HG03103 (cell line): ENCODE results near the gene PIGQ.

Experiments used
- ATAC-seq: cut with Tn5 transposase; IDR thresholded peaks from one replicate; pipeline ENCODE4 v1.9.1; 2021; ENCODE audit warnings: low read depth; ENCODE audit not compliant: unreplicated experiment

Gene PIGQ

DNA sequence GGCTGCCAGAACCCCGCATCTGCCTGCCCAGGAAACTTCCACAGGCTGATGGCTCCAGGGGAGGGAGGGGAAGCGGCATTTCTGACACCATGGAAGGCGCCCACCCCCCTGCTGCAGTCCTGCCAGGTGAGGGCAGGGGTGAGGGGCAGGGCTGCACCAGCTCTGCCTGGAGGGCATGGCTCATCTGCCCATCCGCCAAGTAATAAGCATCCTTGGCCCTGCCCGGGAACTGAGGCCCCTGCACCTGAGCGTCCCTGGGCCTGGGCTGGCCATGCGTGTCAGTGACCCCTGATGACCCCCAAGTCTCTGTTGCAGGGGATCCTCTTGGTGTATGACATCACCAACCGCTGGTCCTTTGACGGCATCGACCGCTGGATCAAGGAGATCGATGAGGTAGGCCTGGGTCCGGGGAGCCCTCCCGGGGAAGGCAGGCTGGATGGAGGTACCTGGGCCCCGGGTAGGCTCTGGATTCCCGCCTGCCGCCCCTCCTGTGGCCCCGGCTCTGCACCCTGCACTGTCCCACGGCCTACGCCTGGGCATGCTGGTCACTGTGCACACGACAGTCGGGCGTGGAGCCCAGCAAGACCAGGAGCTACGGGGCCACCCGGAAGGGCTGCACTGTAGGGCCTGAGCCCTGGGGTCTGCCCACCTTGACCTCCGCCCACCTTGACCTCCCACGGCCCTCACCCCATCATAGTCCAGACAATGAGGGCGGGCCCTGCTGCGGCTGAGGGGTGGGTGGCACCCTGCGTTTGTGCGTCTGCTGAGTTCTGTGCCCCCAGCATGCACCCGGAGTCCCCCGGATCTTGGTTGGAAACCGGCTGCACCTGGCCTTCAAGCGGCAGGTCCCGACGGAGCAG lies 55.6 kb downstream of the PIGQ start:
- no peak for ATAC-seq

DNA sequence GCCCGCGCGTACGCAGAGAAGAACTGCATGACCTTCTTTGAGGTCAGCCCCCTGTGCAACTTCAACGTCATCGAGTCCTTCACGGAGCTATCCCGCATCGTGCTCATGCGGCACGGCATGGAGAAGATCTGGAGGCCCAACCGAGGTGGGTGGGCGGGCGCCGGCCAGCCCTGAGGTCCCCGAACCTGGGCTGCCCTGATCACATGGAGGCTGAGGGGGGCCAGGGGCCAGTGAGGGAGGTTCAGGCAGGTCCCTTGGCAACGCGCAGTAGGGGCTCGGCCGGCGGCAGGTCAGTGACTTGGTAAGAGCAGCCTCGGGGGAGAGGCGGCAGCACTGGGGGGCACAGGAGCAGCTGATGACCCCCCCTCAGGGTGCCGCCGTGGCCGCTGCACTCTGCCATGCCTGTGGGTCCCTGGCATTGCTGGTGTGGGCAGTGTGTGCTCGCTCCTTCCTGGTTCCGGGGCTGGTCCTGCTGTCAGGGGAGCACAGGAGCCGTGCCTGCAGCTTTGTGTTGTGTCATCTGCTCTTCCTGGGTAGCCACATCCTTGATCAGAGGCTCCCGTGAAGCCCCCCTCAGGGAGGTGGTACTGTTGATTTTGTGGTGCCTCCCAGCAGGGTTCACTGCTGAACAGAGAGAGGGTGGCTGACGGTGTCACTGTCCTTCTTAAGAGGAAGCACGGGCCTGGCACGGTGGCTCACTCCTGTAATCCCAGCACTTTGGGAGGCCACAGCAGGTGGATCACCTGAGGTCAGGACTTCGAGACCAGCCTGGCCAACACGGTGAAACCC lies 56.4 kb downstream of the PIGQ start:
- no peak for ATAC-seq

DNA sequence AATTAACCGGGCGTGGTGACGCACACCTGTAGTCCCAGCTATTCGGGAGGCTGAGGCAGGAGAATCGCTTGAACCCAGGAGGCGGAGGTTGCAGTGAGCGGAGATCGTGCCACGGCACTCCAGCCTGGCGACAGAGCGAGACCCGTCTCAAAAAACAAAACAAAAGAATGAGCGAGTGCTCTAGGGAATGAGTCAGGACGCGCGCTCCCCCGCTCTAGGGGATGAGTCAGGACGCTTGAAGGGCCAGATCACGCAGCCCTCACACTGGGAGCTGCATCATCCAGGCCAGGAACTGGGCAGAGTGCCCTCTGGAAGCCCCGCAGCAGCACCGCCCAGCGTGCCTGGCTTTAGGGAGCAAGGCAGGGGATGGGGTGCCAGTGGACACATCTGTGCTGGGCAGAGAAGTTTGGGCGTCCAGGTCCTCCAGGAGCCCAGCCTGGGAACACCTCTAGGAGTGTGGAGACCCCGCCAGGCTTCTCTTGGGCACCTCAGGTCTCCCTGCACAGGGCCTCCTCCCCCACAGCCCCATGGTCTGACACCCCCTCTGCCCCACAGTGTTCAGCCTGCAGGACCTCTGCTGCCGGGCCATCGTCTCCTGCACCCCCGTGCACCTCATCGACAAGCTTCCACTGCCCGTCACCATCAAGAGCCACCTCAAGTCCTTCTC lies 57.2 kb downstream of the PIGQ start:
- ATAC-seq, result no peak

DNA sequence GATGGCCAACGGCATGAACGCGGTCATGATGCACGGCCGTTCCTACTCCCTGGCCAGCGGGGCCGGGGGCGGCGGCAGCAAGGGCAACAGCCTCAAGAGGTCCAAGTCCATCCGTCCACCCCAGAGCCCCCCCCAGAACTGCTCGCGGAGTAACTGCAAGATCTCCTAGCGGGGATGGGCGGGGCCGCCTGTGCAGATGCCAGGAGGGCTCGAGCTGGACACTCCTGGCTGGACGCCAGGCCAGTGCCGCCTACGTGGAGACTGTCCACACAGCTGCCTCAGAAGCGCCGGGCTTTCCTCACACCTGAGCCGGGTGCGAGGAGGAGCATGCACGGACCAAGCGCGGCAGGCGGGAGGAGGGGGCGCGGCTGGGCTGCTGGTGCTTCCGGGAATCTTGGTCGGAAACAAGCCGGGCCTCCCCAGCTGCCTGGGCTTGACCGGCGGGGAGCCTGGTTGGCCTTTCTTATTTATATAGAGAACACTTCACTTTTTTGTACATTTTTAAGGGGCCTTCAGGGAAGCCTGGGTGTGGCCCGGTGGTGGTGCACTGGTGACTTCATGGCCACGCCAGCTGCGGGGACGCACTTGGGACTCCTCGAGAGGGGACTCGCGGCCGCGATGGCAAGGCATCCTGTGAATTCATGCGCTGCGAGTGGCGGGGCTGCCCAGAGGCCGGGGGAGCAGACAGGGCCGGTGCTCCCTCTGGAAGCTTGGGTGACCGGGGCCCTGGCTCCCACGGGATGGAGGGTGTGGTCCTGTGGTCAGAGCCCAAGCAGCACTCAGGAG lies 57.9 kb downstream of the PIGQ start:
- ATAC-seq, result no peak

DNA sequence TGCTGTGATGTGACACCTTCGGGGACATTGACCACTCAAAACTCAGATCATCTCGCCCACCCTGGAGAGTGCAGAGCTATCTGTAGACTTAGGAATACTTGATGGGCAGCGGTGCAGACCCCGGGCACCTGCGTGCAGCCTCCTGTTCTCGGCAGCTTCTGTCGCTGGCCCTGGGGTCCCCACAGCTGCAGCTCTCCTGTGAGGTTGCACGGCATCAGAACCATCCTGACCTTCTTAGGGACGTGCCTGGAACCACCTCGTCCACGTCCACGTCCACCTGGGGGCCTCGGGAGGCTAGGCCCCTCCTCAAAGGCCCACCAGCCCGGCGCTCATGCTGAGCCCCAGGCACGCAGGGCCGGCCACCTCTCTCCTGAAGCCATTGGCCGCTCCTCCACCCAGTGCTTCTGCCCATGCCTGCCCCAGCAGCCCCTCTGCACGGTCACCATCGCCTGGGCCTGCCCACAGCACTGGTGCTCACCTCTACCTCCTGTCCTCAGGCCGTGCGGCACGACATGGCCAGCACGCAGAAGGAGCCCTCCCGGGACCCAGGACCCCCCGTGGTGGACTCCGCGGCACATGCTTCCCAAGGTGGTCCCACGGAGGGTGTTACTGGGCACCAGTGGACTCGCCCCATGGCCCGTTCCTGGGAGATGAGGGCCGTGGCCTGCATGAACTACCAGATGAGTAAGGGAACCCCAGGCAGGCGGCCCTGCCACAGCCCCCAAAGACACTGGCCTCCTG lies 58.7 kb downstream of the PIGQ start:
- ATAC-seq, result no peak

DNA sequence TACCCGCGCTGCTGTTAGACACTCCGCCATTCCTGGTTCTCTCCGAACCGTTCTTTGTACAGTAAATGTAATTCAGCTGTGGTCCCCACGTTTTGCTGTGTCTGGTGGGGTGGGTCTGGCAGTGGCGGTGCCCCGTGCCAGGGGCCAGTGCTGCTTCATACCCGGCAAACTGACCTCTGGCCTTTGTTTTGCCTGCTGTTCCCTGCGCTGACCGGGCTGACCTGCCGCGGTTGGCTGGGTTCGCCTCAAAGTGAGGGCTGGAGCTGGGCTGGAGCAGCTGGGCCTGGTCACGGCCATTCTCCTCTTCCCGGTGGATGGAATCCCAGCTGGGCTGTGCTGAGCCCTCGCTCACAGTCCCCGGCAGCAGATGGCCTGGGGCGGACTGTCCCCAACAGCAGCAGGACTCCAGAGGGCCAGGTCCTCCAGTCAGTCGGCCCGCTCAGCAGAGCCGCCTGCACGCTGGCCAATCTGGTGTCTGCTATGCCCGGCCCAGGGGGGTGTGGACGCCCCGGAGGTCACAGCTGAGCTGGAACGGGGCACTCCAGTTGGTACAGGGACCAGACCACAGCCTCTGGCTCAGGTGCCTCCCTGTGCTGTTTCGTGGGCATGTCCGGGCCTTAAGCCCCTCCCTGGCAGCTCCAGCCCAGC lies 59.5 kb downstream of the PIGQ start:
- no peak for ATAC-seq

DNA sequence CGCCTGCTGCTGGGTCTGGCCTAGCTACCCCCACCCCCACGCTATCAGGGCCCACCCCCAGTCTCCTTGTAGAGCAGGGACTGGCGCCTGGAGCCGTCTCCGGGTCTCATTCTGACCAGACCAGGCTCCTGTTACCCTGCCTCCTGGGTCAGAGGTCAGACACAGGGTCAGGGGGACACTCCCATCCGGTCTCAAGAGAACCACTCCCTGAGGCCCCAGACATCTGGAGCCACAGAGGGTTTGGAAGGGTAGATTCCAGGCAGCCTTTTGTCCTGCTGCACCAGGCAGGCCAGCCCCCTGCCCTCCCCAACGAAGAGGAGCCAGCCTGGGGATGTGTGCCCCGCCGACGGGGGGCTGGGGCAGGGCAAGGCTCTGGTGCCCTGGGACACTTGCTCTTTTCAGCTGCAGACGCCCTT lies 60.1 kb downstream of the PIGQ start:
- no peak for ATAC-seq

DNA sequence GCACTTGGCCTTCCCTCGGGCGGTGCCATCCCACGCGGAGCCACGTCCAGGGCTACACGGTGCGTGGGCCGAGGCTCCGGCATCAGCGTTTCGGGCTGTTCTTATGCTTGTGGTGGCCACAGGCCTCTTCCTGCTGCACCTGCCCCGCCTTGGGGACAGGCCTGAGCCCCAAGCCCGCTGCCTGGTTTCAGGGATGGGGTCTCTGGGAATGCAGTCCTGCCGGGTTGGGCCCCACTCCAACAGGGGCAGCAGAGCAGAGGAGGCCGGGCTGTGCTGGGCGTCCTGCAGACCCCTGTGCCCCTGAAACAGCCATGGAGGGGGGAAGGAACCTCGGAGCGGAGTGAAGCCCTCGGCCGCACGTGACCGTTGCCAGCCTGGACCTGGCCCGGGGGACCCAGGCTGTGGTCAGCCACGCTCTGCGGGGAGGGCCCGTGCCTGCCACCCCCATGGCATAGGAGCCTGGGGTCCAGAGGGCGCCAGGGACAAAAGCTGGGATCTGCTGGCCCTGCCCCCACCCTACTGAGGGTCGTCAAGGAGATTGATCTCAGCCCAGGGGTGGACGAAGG lies 60.6 kb downstream of the PIGQ start:
- no peak for ATAC-seq

DNA sequence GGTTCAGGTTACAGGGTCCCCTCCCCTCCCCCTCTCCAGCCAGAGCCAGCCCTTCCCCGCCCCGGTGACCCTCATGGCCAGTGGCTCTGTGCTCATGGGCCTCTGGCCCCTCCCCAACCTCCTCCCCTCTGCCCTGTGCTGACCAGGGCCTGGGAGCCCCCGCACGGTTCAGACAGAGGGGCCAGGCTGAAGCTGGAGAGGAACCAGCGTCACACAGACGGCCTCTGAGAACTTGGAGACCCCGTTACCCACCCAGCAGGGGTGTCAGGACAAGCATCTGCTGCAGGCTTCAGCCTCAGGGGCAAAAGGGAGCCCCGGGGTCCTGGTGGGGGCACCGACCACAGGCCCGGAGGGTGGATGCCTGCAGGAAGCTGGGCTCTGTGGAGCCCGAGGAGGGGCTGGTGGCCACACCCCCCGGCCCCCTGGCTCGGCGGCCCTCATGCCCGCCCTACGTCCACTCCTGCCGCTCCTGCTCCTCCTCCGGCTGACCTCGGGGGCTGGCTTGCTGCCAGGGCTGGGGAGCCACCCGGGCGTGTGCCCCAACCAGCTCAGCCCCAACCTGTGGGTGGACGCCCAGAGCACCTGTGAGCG lies 61.1 kb downstream of the PIGQ start, which contains the start of gene WFIKKN1:
TSS of gene WFIKKN1 (plus strand) at position 171 of the 591 bp plus-strand sequence. CDS start at position 440, 269 bp downstream.
- ATAC-seq, result no peak

DNA sequence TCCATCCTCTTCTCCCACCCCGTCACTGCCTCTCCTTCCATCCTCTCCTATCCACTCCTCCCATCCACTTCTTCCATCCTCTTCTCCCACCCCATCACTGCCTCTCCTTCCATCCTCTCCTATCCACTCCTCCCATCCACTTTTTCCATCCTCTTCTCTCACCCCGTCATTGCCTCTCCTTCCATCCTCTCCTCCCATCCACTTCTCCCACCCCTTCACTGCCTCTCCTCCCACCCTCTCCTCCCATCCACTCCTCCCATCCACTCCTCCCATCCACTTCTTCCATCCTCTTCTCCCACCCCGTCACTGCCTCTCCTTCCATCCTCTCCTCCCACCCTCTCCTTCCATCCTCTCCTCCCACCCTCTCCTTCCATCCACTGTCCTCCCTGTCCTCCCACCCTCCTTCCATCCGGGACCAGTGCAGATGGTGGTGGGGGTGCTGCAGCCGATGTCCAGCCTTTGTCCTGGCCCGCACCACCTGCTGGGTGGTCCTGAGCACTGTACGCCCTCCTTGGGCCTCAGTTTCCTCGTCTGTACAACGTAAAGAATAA lies 62.1 kb downstream of the PIGQ start:
- no peak for ATAC-seq

DNA sequence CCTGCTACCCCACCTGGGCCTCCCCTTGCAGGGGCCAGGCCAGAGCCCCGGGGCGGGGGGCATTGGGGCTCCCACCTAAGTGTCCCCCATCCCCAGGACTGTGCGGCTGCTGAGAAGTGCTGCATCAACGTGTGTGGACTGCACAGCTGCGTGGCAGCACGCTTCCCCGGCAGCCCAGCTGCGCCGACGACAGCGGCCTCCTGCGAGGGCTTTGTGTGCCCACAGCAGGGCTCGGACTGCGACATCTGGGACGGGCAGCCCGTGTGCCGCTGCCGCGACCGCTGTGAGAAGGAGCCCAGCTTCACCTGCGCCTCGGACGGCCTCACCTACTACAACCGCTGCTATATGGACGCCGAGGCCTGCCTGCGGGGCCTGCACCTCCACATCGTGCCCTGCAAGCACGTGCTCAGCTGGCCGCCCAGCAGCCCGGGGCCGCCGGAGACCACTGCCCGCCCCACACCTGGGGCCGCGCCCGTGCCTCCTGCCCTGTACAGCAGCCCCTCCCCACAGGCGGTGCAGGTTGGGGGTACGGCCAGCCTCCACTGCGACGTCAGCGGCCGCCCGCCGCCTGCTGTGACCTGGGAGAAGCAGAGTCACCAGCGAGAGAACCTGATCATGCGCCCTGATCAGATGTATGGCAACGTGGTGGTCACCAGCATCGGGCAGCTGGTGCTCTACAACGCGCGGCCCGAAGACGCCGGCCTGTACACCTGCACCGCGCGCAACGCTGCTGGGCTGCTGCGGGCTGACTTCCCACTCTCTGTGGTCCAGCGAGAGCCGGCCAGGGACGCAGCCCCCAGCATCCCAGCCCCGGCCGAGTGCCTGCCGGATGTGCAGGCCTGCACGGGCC lies 62.9 kb downstream of the PIGQ start:
- no peak for ATAC-seq

DNA sequence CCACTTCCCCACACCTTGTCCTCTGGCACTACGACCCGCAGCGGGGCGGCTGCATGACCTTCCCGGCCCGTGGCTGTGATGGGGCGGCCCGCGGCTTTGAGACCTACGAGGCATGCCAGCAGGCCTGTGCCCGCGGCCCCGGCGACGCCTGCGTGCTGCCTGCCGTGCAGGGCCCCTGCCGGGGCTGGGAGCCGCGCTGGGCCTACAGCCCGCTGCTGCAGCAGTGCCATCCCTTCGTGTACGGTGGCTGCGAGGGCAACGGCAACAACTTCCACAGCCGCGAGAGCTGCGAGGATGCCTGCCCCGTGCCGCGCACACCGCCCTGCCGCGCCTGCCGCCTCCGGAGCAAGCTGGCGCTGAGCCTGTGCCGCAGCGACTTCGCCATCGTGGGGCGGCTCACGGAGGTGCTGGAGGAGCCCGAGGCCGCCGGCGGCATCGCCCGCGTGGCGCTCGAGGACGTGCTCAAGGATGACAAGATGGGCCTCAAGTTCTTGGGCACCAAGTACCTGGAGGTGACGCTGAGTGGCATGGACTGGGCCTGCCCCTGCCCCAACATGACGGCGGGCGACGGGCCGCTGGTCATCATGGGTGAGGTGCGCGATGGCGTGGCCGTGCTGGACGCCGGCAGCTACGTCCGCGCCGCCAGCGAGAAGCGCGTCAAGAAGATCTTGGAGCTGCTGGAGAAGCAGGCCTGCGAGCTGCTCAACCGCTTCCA lies 63.7 kb downstream of the PIGQ start:
- no peak for ATAC-seq
